ENCODE measurements around the gene SPECC1L.

Gene SPECC1L

GRCh38 chr22:24321999-24322398 is 51.4 kb downstream of the SPECC1L start:
- Histone ChIP-seq H3K9me3 (ENCODE audit: low read depth, low read length) (no peaks in the 10 kb centered on the region), H3K36me3 (ENCODE audit: insufficient read depth, low read length) (peaks cover 54% of the 10 kb centered on the region), H3K27ac (no peak overlapping the region), H3K9ac (ENCODE audit: insufficient read length) (no peak overlapping the region), H3K4me3 (no peak overlapping the region)
- TF ChIP-seq FOXP2 (optimal IDR thresholded peaks at IDR 0.05; ENCODE audit: control extremely low read depth, extremely low read length, insufficient read depth) (no peak), POLR2AphosphoS5 (IDR thresholded peaks at IDR 0.05; ENCODE audit: borderline replicate concordance, low read depth, low read length) (no peak), EZH2 (IDR thresholded peaks at IDR 0.05) (no peak)
- no peak for DNase-seq (ENCODE audit: low read depth, low spot score)

- no peak for TF ChIP-seq EZH2 (IDR thresholded peaks at IDR 0.05)
- no peak for TF ChIP-seq POLR2AphosphoS5 (IDR thresholded peaks at IDR 0.05; ENCODE audit: borderline replicate concordance, low read depth, low read length)
- no peak for TF ChIP-seq FOXP2 (optimal IDR thresholded peaks at IDR 0.05; ENCODE audit: control extremely low read depth, extremely low read length, insufficient read depth)
- Histone ChIP-seq H3K27ac (no peak overlapping the region), H3K4me3 (no peak overlapping the region), H3K9ac (ENCODE audit: insufficient read length) (no peak overlapping the region), H3K36me3 (ENCODE audit: insufficient read depth, low read length) (peaks cover 54% of the 10 kb centered on the region), H3K9me3 (ENCODE audit: low read depth, low read length) (no peaks in the 10 kb centered on the region)
- DNase-seq (ENCODE audit: low read depth, low spot score): no peak
Measured at GRCh38 chr22:24322522-24322921, 51.9 kb downstream of the SPECC1L start.

GRCh38 chr22:24323233-24323632 is 52.6 kb downstream of the SPECC1L start:
- no peak overlapping the region for H3K9ac ChIP-seq (ENCODE audit: insufficient read length)
- DNase-seq (ENCODE audit: low read depth, low spot score): no peak
- no peaks in the 10 kb centered on the region for H3K9me3 ChIP-seq (ENCODE audit: low read depth, low read length)
- no peak overlapping the region for H3K4me3 ChIP-seq
- peaks cover 54% of the 10 kb centered on the region for H3K36me3 ChIP-seq (ENCODE audit: insufficient read depth, low read length)
- H3K27ac ChIP-seq: no peak overlapping the region
- TF ChIP-seq FOXP2 (optimal IDR thresholded peaks at IDR 0.05; ENCODE audit: control extremely low read depth, extremely low read length, insufficient read depth) (no peak), EZH2 (IDR thresholded peaks at IDR 0.05) (no peak), POLR2AphosphoS5 (IDR thresholded peaks at IDR 0.05; ENCODE audit: borderline replicate concordance, low read depth, low read length) (no peak)

GRCh38 chr22:24323695-24324094 is 53.1 kb downstream of the SPECC1L start:
- Histone ChIP-seq H3K36me3 (ENCODE audit: insufficient read depth, low read length) (peaks cover 56% of the 10 kb centered on the region), H3K4me3 (no peak overlapping the region), H3K9me3 (ENCODE audit: low read depth, low read length) (no peaks in the 10 kb centered on the region), H3K27ac (no peak overlapping the region), H3K9ac (ENCODE audit: insufficient read length) (no peak overlapping the region)
- no peak for DNase-seq (ENCODE audit: low read depth, low spot score)
- TF ChIP-seq FOXP2 (optimal IDR thresholded peaks at IDR 0.05; ENCODE audit: control extremely low read depth, extremely low read length, insufficient read depth) (no peak), EZH2 (IDR thresholded peaks at IDR 0.05) (no peak), POLR2AphosphoS5 (IDR thresholded peaks at IDR 0.05; ENCODE audit: borderline replicate concordance, low read depth, low read length) (no peak)

- Histone ChIP-seq H3K36me3 (ENCODE audit: insufficient read depth, low read length) (peaks cover 60% of the 10 kb centered on the region), H3K27ac (no peak overlapping the region)
- TF ChIP-seq EZH2 (IDR thresholded peaks at IDR 0.05) (no peak), POLR2AphosphoS5 (IDR thresholded peaks at IDR 0.05; ENCODE audit: borderline replicate concordance, low read depth, low read length) (no peak), FOXP2 (optimal IDR thresholded peaks at IDR 0.05; ENCODE audit: control extremely low read depth, extremely low read length, insufficient read depth) (no peak)
Measured at GRCh38 chr22:24324137-24324536, 53.5 kb downstream of the SPECC1L start.

GRCh38 chr22:24325105-24325757 is 54.6 kb downstream of the SPECC1L start:
- DNase-seq (ENCODE audit: low read depth, low spot score): peak; percentile 22
- H3K36me3 ChIP-seq (ENCODE audit: insufficient read depth, low read length): peaks cover 67% of the 10 kb centered on the region
- no peak for TF ChIP-seq EZH2 (IDR thresholded peaks at IDR 0.05)
- no peak for TF ChIP-seq POLR2AphosphoS5 (IDR thresholded peaks at IDR 0.05; ENCODE audit: borderline replicate concordance, low read depth, low read length)
- TF ChIP-seq FOXP2 (optimal IDR thresholded peaks at IDR 0.05; ENCODE audit: control extremely low read depth, extremely low read length, insufficient read depth): no peak

More at GRCh38 chr22:24324137-24324536, 53.5 kb downstream of the SPECC1L start:
- no peaks in the 10 kb centered on the region for H3K9me3 ChIP-seq (ENCODE audit: low read depth, low read length)
- no peak for DNase-seq (ENCODE audit: low read depth, low spot score)
- no peak overlapping the region for H3K4me3 ChIP-seq
- H3K9ac ChIP-seq (ENCODE audit: insufficient read length): no peak overlapping the region

GRCh38 chr22:24326266-24326665 is 55.6 kb downstream of the SPECC1L start:
- Histone ChIP-seq H3K36me3 (ENCODE audit: insufficient read depth, low read length) (peaks cover 69% of the 10 kb centered on the region), H3K9me3 (ENCODE audit: low read depth, low read length) (no peaks in the 10 kb centered on the region), H3K4me3 (no peak overlapping the region), H3K27ac (no peak overlapping the region), H3K9ac (ENCODE audit: insufficient read length) (no peak overlapping the region)
- no peak for DNase-seq (ENCODE audit: low read depth, low spot score)
- no peak for TF ChIP-seq FOXP2 (optimal IDR thresholded peaks at IDR 0.05; ENCODE audit: control extremely low read depth, extremely low read length, insufficient read depth)
- no peak for TF ChIP-seq EZH2 (IDR thresholded peaks at IDR 0.05)

More at GRCh38 chr22:24325105-24325757, 54.6 kb downstream of the SPECC1L start:
- H3K27ac ChIP-seq: no peak overlapping the region
- H3K9ac ChIP-seq (ENCODE audit: insufficient read length): no peak overlapping the region
- H3K4me3 ChIP-seq: no peak overlapping the region
- no peaks in the 10 kb centered on the region for H3K9me3 ChIP-seq (ENCODE audit: low read depth, low read length)

GRCh38 chr22:24327832-24328231 is 57.2 kb downstream of the SPECC1L start:
- DNase-seq (ENCODE audit: low read depth, low spot score): no peak
- Histone ChIP-seq H3K9me3 (ENCODE audit: low read depth, low read length) (no peaks in the 10 kb centered on the region), H3K27ac (no peak overlapping the region), H3K9ac (ENCODE audit: insufficient read length) (no peak overlapping the region), H3K4me3 (no peak overlapping the region), H3K36me3 (ENCODE audit: insufficient read depth, low read length) (peaks cover 57% of the 10 kb centered on the region)
- no peak for TF ChIP-seq POLR2AphosphoS5 (IDR thresholded peaks at IDR 0.05; ENCODE audit: borderline replicate concordance, low read depth, low read length)
- TF ChIP-seq FOXP2 (optimal IDR thresholded peaks at IDR 0.05; ENCODE audit: control extremely low read depth, extremely low read length, insufficient read depth): no peak
- TF ChIP-seq EZH2 (IDR thresholded peaks at IDR 0.05): no peak

- Histone ChIP-seq H3K9me3 (ENCODE audit: low read depth, low read length) (no peaks in the 10 kb centered on the region), H3K36me3 (ENCODE audit: insufficient read depth, low read length) (peaks cover 53% of the 10 kb centered on the region), H3K27ac (no peak overlapping the region), H3K9ac (ENCODE audit: insufficient read length) (no peak overlapping the region), H3K4me3 (no peak overlapping the region)
- no peak for TF ChIP-seq EZH2 (IDR thresholded peaks at IDR 0.05)
- TF ChIP-seq FOXP2 (optimal IDR thresholded peaks at IDR 0.05; ENCODE audit: control extremely low read depth, extremely low read length, insufficient read depth): no peak
- no peak for TF ChIP-seq POLR2AphosphoS5 (IDR thresholded peaks at IDR 0.05; ENCODE audit: borderline replicate concordance, low read depth, low read length)
- DNase-seq (ENCODE audit: low read depth, low spot score): no peak
Measured at GRCh38 chr22:24329453-24329852, 58.8 kb downstream of the SPECC1L start.
